Measurements from ENCODE around the gene RCBTB1. TPM values are rescaled to one million over a fixed set of nuclear protein-coding genes. Genes with fewer than 3 reads are reported as not detected.
A peak's percentile ranks its signal among the peaks of the same experiment; 100 is the strongest.
"Not testable (repeated sequence)": the region's sequence is repeated elsewhere in the genome, so short reads cannot be mapped to it uniquely, and the experiment has no call there.

RCBTB1 gene
- total RNA-seq, 2 experiments from 2014 or later = 9.8 to 14.9 TPM

GRCh38 chr13:49499889-49500660, 85.3 kb downstream of the RCBTB1 start:
- ATAC-seq = no peak
- ChIA-PET POLR2A (interaction anchor here (1.0 to 1.1 kb wide), 2 partner anchors 55 to 56 kb away, joined by 3 read pairs; partner anchors contain the start of genes CAB39L and SETDB2), CTCF (no interaction called here)
- peak overlapping the region; percentile 64 for H3K27ac Mint-ChIP-seq
- H3K4me1 Mint-ChIP-seq = peaks cover 45% of the 10 kb centered on the region
- no peak overlapping the region for H3K4me3 Mint-ChIP-seq
- peak; percentile 13 for DNase-seq
- H3K27me3 Mint-ChIP-seq = no peaks in the 10 kb centered on the region
- H3K9me3 Mint-ChIP-seq (ENCODE audit: low read depth) = no peaks in the 10 kb centered on the region
- H3K36me3 Mint-ChIP-seq (ENCODE audit: low read depth) = peaks cover 63% of the 10 kb centered on the region
- intact Hi-C loops (cut with DNase I, micrococcal nuclease) = loop anchor here (2.0 to 5.0 kb wide), 3 partner anchors 41 to 582 kb away; partner anchors contain the start of gene RCBTB1 (in 1 of the 2)

GRCh38 chr13:49498206-49498605, 87.2 kb downstream of the RCBTB1 start:
- ATAC-seq (no peak), DNase-seq (no peak)
- H3K4me1 Mint-ChIP-seq = peaks cover 51% of the 10 kb centered on the region
- no peaks in the 10 kb centered on the region for H3K27me3 Mint-ChIP-seq
- H3K9me3 Mint-ChIP-seq (ENCODE audit: low read depth) = no peaks in the 10 kb centered on the region
- intact Hi-C loops (cut with DNase I, micrococcal nuclease) = loop anchor here (2.0 to 5.0 kb wide), 3 partner anchors 43 to 584 kb away; partner anchors contain the start of gene RCBTB1 (in 1 of the 2)
- ChIA-PET POLR2A (no interaction called here), CTCF (no interaction called here)
- peak overlapping the region; percentile 99 for H3K27ac Mint-ChIP-seq
- H3K36me3 Mint-ChIP-seq (ENCODE audit: low read depth) = peaks cover 54% of the 10 kb centered on the region
- no peak overlapping the region for H3K4me3 Mint-ChIP-seq

GRCh38 chr13:49497272-49497671, 88.1 kb downstream of the RCBTB1 start:
- intact Hi-C loops (cut with DNase I, micrococcal nuclease) = loop anchor here (2.0 to 5.0 kb wide), 4 partner anchors 42 to 964 kb away; partner anchors contain the start of genes RCBTB1 (in 1 of the 2) and RCBTB2 (in 1 of the 2)
- ATAC-seq (no peak), DNase-seq (peak; percentile 24)
- H3K4me3 Mint-ChIP-seq = peak overlapping the region; percentile 91
- no peaks in the 10 kb centered on the region for H3K9me3 Mint-ChIP-seq (ENCODE audit: low read depth)
- H3K36me3 Mint-ChIP-seq (ENCODE audit: low read depth) = peaks cover 53% of the 10 kb centered on the region
- H3K4me1 Mint-ChIP-seq = peaks cover 49% of the 10 kb centered on the region
- ChIA-PET CTCF (no interaction called here), POLR2A (interaction anchor here (0.8 kb wide), 1 partner anchor 439 kb away, joined by 4 read pairs; the partner anchor contains the start of gene SPRYD7)
- H3K27me3 Mint-ChIP-seq = no peaks in the 10 kb centered on the region
- peak overlapping the region; percentile 99 for H3K27ac Mint-ChIP-seq

- Mint-ChIP-seq H3K4me3 (peak overlapping the region; percentile 91), H3K36me3 (ENCODE audit: low read depth) (peaks cover 56% of the 10 kb centered on the region), H3K27ac (peak overlapping the region; percentile 99), H3K4me1 (peaks cover 49% of the 10 kb centered on the region)
- CTCF ChIA-PET = interaction anchor here (0.6 kb wide), 1 partner anchor 10 kb away, joined by 3 read pairs; no protein-coding TSS in a partner anchor
- POLR2A ChIA-PET = interaction anchor here (0.8 to 2.0 kb wide), 3 partner anchors 9 to 439 kb away, joined by 4 to 30 read pairs (median 15); partner anchors contain the start of genes CAB39L, SETDB2 and SPRYD7
- not testable (repeated sequence) for H3K9me3 Mint-ChIP-seq (ENCODE audit: low read depth); H3K27me3 Mint-ChIP-seq
- ATAC-seq (peak; percentile 28), DNase-seq (peak; percentile 81)
- intact Hi-C loops (cut with DNase I, micrococcal nuclease) = loop anchor here (1.0 to 5.0 kb wide), 7 partner anchors 42 to 964 kb away; partner anchors contain the start of genes RCBTB1 (in 2 of the 2), CAB39L (in 1 of the 2), KPNA3 (in 1 of the 2) and RCBTB2 (in 1 of the 2)
Measured at GRCh38 chr13:49496837-49497236, 88.5 kb downstream of the RCBTB1 start.

- intact Hi-C loops (cut with DNase I, micrococcal nuclease) = loop anchor here (1.0 to 5.0 kb wide), 11 partner anchors 41 to 963 kb away; partner anchors contain the start of genes KPNA3 (in 2 of the 2), RCBTB1 (in 2 of the 2), CAB39L (in 1 of the 2) and EBPL (in 1 of the 2)
- Mint-ChIP-seq H3K36me3 (ENCODE audit: low read depth) (peaks cover 54% of the 10 kb centered on the region), H3K27ac (peak within 1 kb of the TSS; percentile 99)
Measured at GRCh38 chr13:49495783-49496762, 89.3 kb downstream of the RCBTB1 start, which contains the start of gene PHF11. Gene PHF11 (plus strand): TSS chr13:49495953. CDS start chr13:49496002, 49 bp downstream.

GRCh38 chr13:49494645-49495044, 90.7 kb downstream of the RCBTB1 start:
- DNase-seq = no peak
- ATAC-seq = no peak
- intact Hi-C loops (cut with DNase I, micrococcal nuclease) = loop anchor here (1.0 to 5.0 kb wide), 7 partner anchors 50 to 588 kb away; partner anchors contain the start of genes CAB39L (in 1 of the 2), EBPL (in 1 of the 2), KPNA3 (in 1 of the 2) and RCBTB1 (in 1 of the 2)
- Mint-ChIP-seq H3K27ac (peak overlapping the region; percentile 52), H3K27me3 (no peaks in the 10 kb centered on the region), H3K36me3 (ENCODE audit: low read depth) (peaks cover 41% of the 10 kb centered on the region), H3K9me3 (ENCODE audit: low read depth) (no peaks in the 10 kb centered on the region), H3K4me1 (peaks cover 38% of the 10 kb centered on the region), H3K4me3 (peak overlapping the region; percentile 88)
- POLR2A ChIA-PET = interaction anchor here (0.7 kb wide), 1 partner anchor 248 kb away, joined by 5 read pairs; no protein-coding TSS in a partner anchor
- CTCF ChIA-PET = interaction anchor here (1.3 to 1.7 kb wide), 3 partner anchors 10 to 24 kb away, joined by 3 to 7 read pairs (median 5); no protein-coding TSS in a partner anchor

More at GRCh38 chr13:49495783-49496762, 89.3 kb downstream of the RCBTB1 start, which contains the start of gene PHF11:
- ChIA-PET CTCF (interaction anchor here (0.6 to 1.5 kb wide), 5 partner anchors 11 to 501 kb away, joined by 3 to 8 read pairs (median 5); partner anchors contain the start of genes CAB39L and SETDB2), POLR2A (interaction anchor here (0.5 to 2.0 kb wide), 8 partner anchors 9 to 440 kb away, joined by 3 to 30 read pairs (median 4); partner anchors contain the start of genes CAB39L, CDADC1, KPNA3 and RCBTB1)
- Mint-ChIP-seq H3K4me1 (peaks cover 49% of the 10 kb centered on the region), H3K9me3 (ENCODE audit: low read depth) (no peaks in the 10 kb centered on the region), H3K27me3 (no peaks in the 10 kb centered on the region), H3K4me3 (peak within 1 kb of the TSS; percentile 91)
- DNase-seq (peak; percentile 95), ATAC-seq (peak; percentile 81)

- Mint-ChIP-seq H3K9me3 (ENCODE audit: low read depth) (no peaks in the 10 kb centered on the region), H3K27ac (no peak overlapping the region), H3K36me3 (ENCODE audit: low read depth) (peaks cover 33% of the 10 kb centered on the region), H3K4me1 (no peaks in the 10 kb centered on the region), H3K27me3 (no peaks in the 10 kb centered on the region), H3K4me3 (no peak overlapping the region)
- ATAC-seq = no peak
- no peak for DNase-seq
- ChIA-PET CTCF (no interaction called here), POLR2A (no interaction called here)
- intact Hi-C loops (cut with DNase I, micrococcal nuclease) = no loop called here
Measured at GRCh38 chr13:49488563-49488962, 96.8 kb downstream of the RCBTB1 start.

Other genes with a start within 250 kb of the RCBTB1 start
- 1 to 10 TPM; 4.8 to 5.7 TPM for gene CAB39L, start 141.5 kb downstream of the RCBTB1 start, total RNA-seq
- gene SETDB2, start 141.3 kb downstream of the RCBTB1 start, total RNA-seq = 10 to 100 TPM; 14.2 to 15.1 TPM
- 100 to 1,000 TPM in 1 of 2 experiments, 10 to 100 TPM in 1; 84.0 to 106 TPM for gene PHF11, start 89.6 kb downstream of the RCBTB1 start, total RNA-seq
- gene ARL11, start 42.9 kb upstream of the RCBTB1 start, total RNA-seq = under 1 TPM; 0.72 to 0.85 TPM
- gene EBPL, start 105.9 kb upstream of the RCBTB1 start, total RNA-seq = 10 to 100 TPM; 40.7 to 55.8 TPM
- 10 to 100 TPM; 51.7 to 58.0 TPM for gene KPNA3, start 207.1 kb upstream of the RCBTB1 start, total RNA-seq

Measured in activated CD4-positive, alpha-beta T cell treated with anti-CD3 and anti-CD28 coated beads for 36 hours (primary cell).